Spleen (tissue), 11 donors: ENCODE results near the gene SH3RF3. TPM values are rescaled to one million over a fixed set of nuclear protein-coding genes. Genes with fewer than 3 reads are reported as not detected.

Source experiments
- DNase-seq: peaks from one replicate; pipeline ENCODE4 v3.0.0-alpha.2; 2020
- H3K27ac ChIP-seq, 8 donors: fragments of 200-600 bp; sonication (generic) in 7 of 8; 1 replicate in 4 of 8; 2 replicates in 4 of 8; pipeline versions ENCODE4 v1.5.0 to v1.8.0; 2016 to 2021; ENCODE audit warnings: inconsistent platforms in 4 of 8, mild to moderate bottlenecking in 4 of 8, moderate library complexity in 1 of 8
- H3K27me3 ChIP-seq, 7 donors: fragments of 200-600 bp; sonication (generic) in 6 of 7; replicated peaks in 1 of 7; 1 replicate in 4 of 7; 2 replicates in 3 of 7; pipeline versions ENCODE4 v1.5.0 to v1.8.0; 2016 to 2021; ENCODE audit warnings: inconsistent platforms in 3 of 7, mild to moderate bottlenecking in 1 of 7
- H3K36me3 ChIP-seq, 6 donors: fragments of 200-600 bp; sonication (generic) in 5 of 6; 1 replicate in 4 of 6; 2 replicates in 2 of 6; pipeline versions ENCODE4 v1.5.0 to v1.8.0; 2016 to 2021; ENCODE audit warnings: inconsistent platforms in 2 of 6
- H3K4me1 ChIP-seq, 6 donors: fragments of 200-600 bp; sonication (generic) in 5 of 6; 1 replicate in 3 of 6; 2 replicates in 3 of 6; pipeline versions ENCODE4 v1.5.0 to v1.8.0; 2016 to 2021; ENCODE audit warnings: inconsistent platforms in 3 of 6
- H3K4me3 ChIP-seq, 8 donors: fragments of 200-600 bp; sonication (generic) in 7 of 8; 1 replicate in 4 of 8; 2 replicates in 4 of 8; pipeline versions ENCODE4 v1.5.0 to v1.8.0; 2016 to 2021; ENCODE audit warnings: inconsistent platforms in 4 of 8, mild to moderate bottlenecking in 4 of 8, moderate library complexity in 2 of 8
- H3K9me3 ChIP-seq, 8 donors: fragments of 200-600 bp; sonication (generic) in 7 of 8; 1 replicate in 4 of 8; 2 replicates in 4 of 8; pipeline versions ENCODE4 v1.5.0 to v1.8.0; 2016 to 2021; ENCODE audit warnings: inconsistent platforms in 4 of 8
- POLR2A ChIP-seq, 3 donors: fragments of 450-650 bp; IDR thresholded peaks; one replicate each; pipeline ENCODE4 v1.5.1; 2017; ENCODE audit warnings: antibody characterized with exemption in 3 of 3, mild to moderate bottlenecking in 1 of 3
- POLR2AphosphoS5 ChIP-seq, 3 donors: sonication (generic); formaldehyde crosslinking; IDR thresholded peaks; one replicate each; pipeline ENCODE4 v1.5.1; 2017; ENCODE audit warnings: antibody characterized with exemption in 3 of 3
- WGBS, 5 donors: extraction: QIAGEN DNeasy Blood & Tissue Kit in 3 of 5; methylation state at CpG; one replicate each; pipeline versions ENCODE4 v1.1.5 to v1.1.7; 2013 to 2018; 5-methylcytosine and 5-hydroxymethylcytosine counted together
- intact Hi-C: fragments of 100-400 bp; cut with DNase I; formaldehyde crosslinking; loops from one replicate; pipeline ENCODE4 v1.15.0; 2023; ENCODE audit warnings: low total_unique reads
- polyA plus RNA-seq, 3 donors: library from polyadenylated mRNA; stranded (reverse); fragments of 200-250 nt; gene quantifications; one replicate each; pipeline ENCODE4 v1.2.1, GENCODE V29; 2013
- total RNA-seq, 7 donors: library from RNA; depleted of rRNA in 3 of 7; stranded (reverse); fragments of >200 nt in 3 of 7; fragmentation: NEBNext Ultra II Directional in 4 of 7; extraction: Animal tissue kit (Norgen Biotek cat#: 25700) in 4 of 7; gene quantifications; one replicate each; pipeline versions ENCODE4 v1.1.0 to v1.2.1, GENCODE V29; 2016 to 2021
- TF ChIP-seq, protein P1 (sequence below), 11 experiments: fragments of 200-600 bp in 7 of 11; fragments of 450-650 bp in 4 of 11; sonication (generic) in 4 of 11; IDR thresholded peaks in 8 of 11; conservative IDR thresholded peaks in 3 of 11; 1 replicate in 7 of 11; 2 replicates in 4 of 11; pipeline versions ENCODE4 v1.4.0 to v1.8.0; 2016 to 2021; ENCODE audit warnings: antibody characterized with exemption in 11 of 11, inconsistent platforms in 4 of 11, mild to moderate bottlenecking in 1 of 11
- donor health status: healthy with polysubstance abuse.
- donor health status: DM: no; HTN: no; CAD: no; lungs with moderate emphysema.
- donor health status: DM: no; HTN: no; CAD: no.
- donor health status: Bipolar disorder and iron deficiency.
- donor health status: healthy.
- donor health status: DM: no; HTN: no; CAD: no.
- donor health status: DM: yes; HTN: yes; CAD: no.

Gene SH3RF3
- total and polyA plus RNA-seq, 10 donors, result 1.3 to 7.6 (median 4.7) TPM

DNA sequence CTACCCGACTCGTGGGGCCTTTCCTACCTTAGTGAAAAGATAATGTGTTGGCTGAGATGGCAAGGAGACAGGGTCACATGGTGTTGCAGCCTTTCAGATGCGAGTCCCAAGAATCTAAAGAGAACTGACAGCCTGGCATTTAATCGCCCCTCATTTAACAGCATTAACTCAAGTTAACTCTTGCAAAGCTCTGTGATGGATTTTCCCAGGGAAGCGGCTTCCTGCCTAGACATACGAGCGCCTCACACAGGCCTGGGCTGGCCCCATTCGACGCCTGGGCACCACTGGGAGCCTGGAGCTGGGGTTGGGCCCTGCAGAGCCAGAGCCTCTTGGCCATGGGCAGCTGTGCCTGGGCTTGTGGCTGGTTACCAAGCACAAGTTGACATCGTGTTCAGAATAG lies 344.0 kb downstream of the SH3RF3 start:
- no peak overlapping the region for H3K27ac ChIP-seq
- no peak overlapping the region for H3K4me3 ChIP-seq
- H3K4me1 ChIP-seq, result peaks cover 0 to 8% (median 2%) of the 10 kb centered on the region in 6 donors
- no peaks in the 10 kb centered on the region for H3K9me3 ChIP-seq
- H3K36me3 ChIP-seq, result no peaks in the 10 kb centered on the region
- H3K27me3 ChIP-seq, result no peaks in the 10 kb centered on the region
- intact Hi-C loops, result no loop called here
- 89 to 94% (median 93%) methylated on average over 10 of the region's 10 CpGs for WGBS, 5 donors
- TF ChIP-seq, protein P1, sequence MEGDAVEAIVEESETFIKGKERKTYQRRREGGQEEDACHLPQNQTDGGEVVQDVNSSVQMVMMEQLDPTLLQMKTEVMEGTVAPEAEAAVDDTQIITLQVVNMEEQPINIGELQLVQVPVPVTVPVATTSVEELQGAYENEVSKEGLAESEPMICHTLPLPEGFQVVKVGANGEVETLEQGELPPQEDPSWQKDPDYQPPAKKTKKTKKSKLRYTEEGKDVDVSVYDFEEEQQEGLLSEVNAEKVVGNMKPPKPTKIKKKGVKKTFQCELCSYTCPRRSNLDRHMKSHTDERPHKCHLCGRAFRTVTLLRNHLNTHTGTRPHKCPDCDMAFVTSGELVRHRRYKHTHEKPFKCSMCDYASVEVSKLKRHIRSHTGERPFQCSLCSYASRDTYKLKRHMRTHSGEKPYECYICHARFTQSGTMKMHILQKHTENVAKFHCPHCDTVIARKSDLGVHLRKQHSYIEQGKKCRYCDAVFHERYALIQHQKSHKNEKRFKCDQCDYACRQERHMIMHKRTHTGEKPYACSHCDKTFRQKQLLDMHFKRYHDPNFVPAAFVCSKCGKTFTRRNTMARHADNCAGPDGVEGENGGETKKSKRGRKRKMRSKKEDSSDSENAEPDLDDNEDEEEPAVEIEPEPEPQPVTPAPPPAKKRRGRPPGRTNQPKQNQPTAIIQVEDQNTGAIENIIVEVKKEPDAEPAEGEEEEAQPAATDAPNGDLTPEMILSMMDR (IDR thresholded peaks at IDR 0.05 in 8 of 11, conservative IDR thresholded peaks at IDR 0.05 in 3 of 11), result no peak
- no peak for TF ChIP-seq POLR2AphosphoS5 (IDR thresholded peaks at IDR 0.05)
- peak; percentile 48 for DNase-seq

DNA sequence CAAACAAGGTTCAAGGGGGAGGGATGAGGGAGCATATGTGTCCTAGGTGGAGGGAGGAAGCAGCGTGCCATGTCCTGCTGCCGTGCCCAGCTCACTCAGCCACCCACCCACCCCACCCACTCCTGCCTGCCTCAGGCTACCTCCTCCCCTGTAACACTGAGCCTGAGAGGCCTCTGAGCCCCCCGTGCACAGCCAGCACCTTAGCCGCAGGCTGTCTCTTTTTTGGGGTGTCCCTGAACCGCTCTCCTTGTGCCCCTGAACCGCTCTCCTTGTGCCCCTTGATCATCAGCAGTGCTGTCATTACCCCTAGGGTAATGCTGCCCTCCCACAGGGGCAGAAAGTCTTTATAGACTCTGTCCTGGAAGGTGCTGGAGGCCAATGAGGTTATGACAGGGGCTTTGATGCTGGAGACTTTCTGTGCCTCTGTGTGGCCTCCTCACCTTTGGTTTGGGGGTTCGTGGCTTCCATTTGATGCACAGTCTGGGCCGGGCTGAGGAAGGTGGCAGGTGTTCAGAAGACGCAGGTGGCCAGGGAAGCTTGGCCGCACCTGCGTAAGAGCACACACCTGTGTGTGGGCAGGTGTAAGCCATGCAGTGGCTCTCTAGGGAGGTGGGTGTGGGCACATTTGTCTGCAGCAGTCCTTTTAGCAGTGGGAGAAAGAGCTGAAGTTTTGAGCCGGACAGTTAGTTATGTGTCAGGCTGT lies 344.8 kb downstream of the SH3RF3 start:
- H3K4me1 ChIP-seq, result peaks cover 0 to 8% (median 2%) of the 10 kb centered on the region in 6 donors
- H3K4me3 ChIP-seq, result no peak overlapping the region
- H3K27me3 ChIP-seq, result no peaks in the 10 kb centered on the region
- H3K27ac ChIP-seq, result no peak overlapping the region
- intact Hi-C loops, result no loop called here
- peak; percentile 51 for DNase-seq
- H3K9me3 ChIP-seq, result no peaks in the 10 kb centered on the region
- TF ChIP-seq POLR2AphosphoS5 (IDR thresholded peaks at IDR 0.05) (no peak), POLR2A (IDR thresholded peaks at IDR 0.05) (no peak)
- TF ChIP-seq, protein P1 (IDR thresholded peaks at IDR 0.05 in 8 of 11, conservative IDR thresholded peaks at IDR 0.05 in 3 of 11), result no peak
- no peaks in the 10 kb centered on the region for H3K36me3 ChIP-seq
- WGBS, 5 donors, result 64 to 86% (median 83%) methylated on average over 11 to 12 of the region's 12 CpGs

- H3K36me3 ChIP-seq, result no peaks in the 10 kb centered on the region
- H3K4me1 ChIP-seq, result peaks cover 0 to 8% (median 2%) of the 10 kb centered on the region in 6 donors
- no peak overlapping the region for H3K27ac ChIP-seq
- no peaks in the 10 kb centered on the region for H3K9me3 ChIP-seq
- intact Hi-C loops, result no loop called here
- 78 to 86% (median 83%) methylated on average over 10 to 11 of the region's 11 CpGs for WGBS, 5 donors
- TF ChIP-seq POLR2A (IDR thresholded peaks at IDR 0.05) (no peak), POLR2AphosphoS5 (IDR thresholded peaks at IDR 0.05) (no peak)
- TF ChIP-seq, protein P1 (IDR thresholded peaks at IDR 0.05 in 8 of 11, conservative IDR thresholded peaks at IDR 0.05 in 3 of 11), result no peak
- DNase-seq, result peak; percentile 58
- H3K27me3 ChIP-seq, result no peaks in the 10 kb centered on the region
- no peak overlapping the region for H3K4me3 ChIP-seq
Measured at GRCh38 chr2:109474319-109474825, 345.4 kb downstream of the SH3RF3 start.

- Histone ChIP-seq H3K9me3 (no peaks in the 10 kb centered on the region), H3K27me3 (no peaks in the 10 kb centered on the region), H3K27ac (no peak overlapping the region), H3K4me1 (peaks cover 0 to 15% (median 2%) of the 10 kb centered on the region in 6 donors), H3K4me3 (no peak overlapping the region), H3K36me3 (no peaks in the 10 kb centered on the region)
- intact Hi-C loops, result no loop called here
- TF ChIP-seq POLR2A (IDR thresholded peaks at IDR 0.05) (no peak), POLR2AphosphoS5 (IDR thresholded peaks at IDR 0.05) (no peak)
- TF ChIP-seq, protein P1 (IDR thresholded peaks at IDR 0.05 in 8 of 11, conservative IDR thresholded peaks at IDR 0.05 in 3 of 11), result no peak
- DNase-seq, result peak; percentile 39
- WGBS, 5 donors, result 64 to 79% (median 65%) methylated on average over 6 of the region's 6 CpGs
Measured at GRCh38 chr2:109475531-109476210, 346.7 kb downstream of the SH3RF3 start.
